ENCODE results near the gene SELENOI. TPM values are rescaled to one million over a fixed set of nuclear protein-coding genes. Genes with fewer than 3 reads are reported as not detected.

Gene SELENOI
- total and polyA plus RNA-seq, 9 donors, result 2.5 to 23.7 (median 13.4) TPM

GRCh38 chr2:26422947-26423629, 77.1 kb downstream of the SELENOI start:
- intact Hi-C loops (cut with DNase I), result loop anchor here in 1 of 4 donors (5.0 kb wide), 1 partner anchor 1224 kb away; no protein-coding TSS in a partner anchor
- TF ChIP-seq EP300 (IDR thresholded peaks at IDR 0.05), result no peak
- no peak for TF ChIP-seq POLR2A (IDR thresholded peaks at IDR 0.05)
- no peak for TF ChIP-seq CTCF (IDR thresholded peaks at IDR 0.05)
- Histone ChIP-seq H3K4me1 (ENCODE audit: insufficient read depth) (no peaks in the 10 kb centered on the region), H3K36me3 (no peaks in the 10 kb centered on the region), H3K9me3 (no peaks in the 10 kb centered on the region), H3K27me3 (no peaks in the 10 kb centered on the region), H3K27ac (no peak overlapping the region), H3K4me3 (no peak overlapping the region)
- no peak for DNase-seq
- WGBS, 3 donors, result 49 to 57% (median 49%) methylated on average over 9 of the region's 9 CpGs

- H3K4me1 ChIP-seq (ENCODE audit: insufficient read depth), result no peaks in the 10 kb centered on the region
Observed at GRCh38 chr2:26423750-26424149, 77.8 kb downstream of the SELENOI start.

GRCh38 chr2:26424221-26424620, 78.3 kb downstream of the SELENOI start:
- 39 to 56% (median 41%) methylated on average over 3 of the region's 3 CpGs for WGBS, 3 donors

More at GRCh38 chr2:26423750-26424149, 77.8 kb downstream of the SELENOI start:
- Histone ChIP-seq H3K36me3 (no peaks in the 10 kb centered on the region), H3K9me3 (no peaks in the 10 kb centered on the region), H3K27ac (no peak overlapping the region), H3K4me3 (no peak overlapping the region), H3K27me3 (no peaks in the 10 kb centered on the region)
- no peak for TF ChIP-seq POLR2A (IDR thresholded peaks at IDR 0.05)
- DNase-seq, result no peak
- 84 to 95% (median 89%) methylated on average over 9 of the region's 9 CpGs for WGBS, 3 donors
- intact Hi-C loops (cut with DNase I), result loop anchor here in 1 of 4 donors (5.0 kb wide), 1 partner anchor 1224 kb away; no protein-coding TSS in a partner anchor

GRCh38 chr2:26428846-26429245, 82.9 kb downstream of the SELENOI start:
- H3K36me3 ChIP-seq, result no peaks in the 10 kb centered on the region
- H3K4me1 ChIP-seq (ENCODE audit: insufficient read depth), result peaks cover 2% of the 10 kb centered on the region
- no peak overlapping the region for H3K4me3 ChIP-seq
- no peaks in the 10 kb centered on the region for H3K9me3 ChIP-seq
- 89 to 93% (median 92%) methylated on average over 2 of the region's 2 CpGs for WGBS, 3 donors
- no peak for TF ChIP-seq CTCF (IDR thresholded peaks at IDR 0.05)
- TF ChIP-seq EP300 (IDR thresholded peaks at IDR 0.05), result no peak
- TF ChIP-seq POLR2A (IDR thresholded peaks at IDR 0.05), result no peak
- no peaks in the 10 kb centered on the region for H3K27me3 ChIP-seq
- H3K27ac ChIP-seq, result no peak overlapping the region
- no peak for DNase-seq
- intact Hi-C loops (cut with DNase I), result no loop called here

More at GRCh38 chr2:26424221-26424620, 78.3 kb downstream of the SELENOI start:
- Histone ChIP-seq H3K36me3 (no peaks in the 10 kb centered on the region), H3K9me3 (no peaks in the 10 kb centered on the region), H3K27me3 (no peaks in the 10 kb centered on the region), H3K27ac (no peak overlapping the region), H3K4me3 (no peak overlapping the region), H3K4me1 (ENCODE audit: insufficient read depth) (no peaks in the 10 kb centered on the region)
- DNase-seq, result no peak
- no peak for TF ChIP-seq POLR2A (IDR thresholded peaks at IDR 0.05)
- no peak for TF ChIP-seq CTCF (IDR thresholded peaks at IDR 0.05)
- TF ChIP-seq EP300 (IDR thresholded peaks at IDR 0.05), result no peak
- intact Hi-C loops (cut with DNase I), result loop anchor here in 1 of 4 donors (5.0 kb wide), 1 partner anchor 1223 kb away; no protein-coding TSS in a partner anchor
